ENCODE data around the gene NBL1.

Gene NBL1

GRCh38 chr1:19654886-19655717 is 11.0 kb downstream of the NBL1 start:
- H3K27ac ChIP-seq (ENCODE audit: low read depth, low read length) = no peak overlapping the region
- H3K27me3 ChIP-seq (ENCODE audit: control insufficient read depth, insufficient read depth, low read length) = no peaks in the 10 kb centered on the region
- no peak overlapping the region for H3K9ac ChIP-seq (ENCODE audit: low read length)
- H3K4me1 ChIP-seq (ENCODE audit: control insufficient read depth, insufficient read depth, low read length) = peaks cover 11% of the 10 kb centered on the region
- peaks cover 14% of the 10 kb centered on the region for H3K36me3 ChIP-seq (ENCODE audit: control insufficient read depth, insufficient read depth, low read length)
- H3K4me3 ChIP-seq (ENCODE audit: low read length) = no peak overlapping the region

- no peaks in the 10 kb centered on the region for H3K27me3 ChIP-seq (ENCODE audit: control insufficient read depth, insufficient read depth, low read length)
- peaks cover 5% of the 10 kb centered on the region for H3K4me1 ChIP-seq (ENCODE audit: control insufficient read depth, insufficient read depth, low read length)
- peaks cover 14% of the 10 kb centered on the region for H3K36me3 ChIP-seq (ENCODE audit: control insufficient read depth, insufficient read depth, low read length)
- no peak overlapping the region for H3K4me3 ChIP-seq (ENCODE audit: low read length)
- H3K27ac ChIP-seq (ENCODE audit: low read depth, low read length) = no peak overlapping the region
- H3K9ac ChIP-seq (ENCODE audit: low read length) = no peak overlapping the region
Measured at GRCh38 chr1:19655718-19656080, 11.6 kb downstream of the NBL1 start.

- Histone ChIP-seq H3K36me3 (ENCODE audit: control insufficient read depth, insufficient read depth, low read length) (peaks cover 14% of the 10 kb centered on the region), H3K4me1 (ENCODE audit: control insufficient read depth, insufficient read depth, low read length) (no peaks in the 10 kb centered on the region), H3K27me3 (ENCODE audit: control insufficient read depth, insufficient read depth, low read length) (no peaks in the 10 kb centered on the region), H3K27ac (ENCODE audit: low read depth, low read length) (no peak overlapping the region), H3K4me3 (ENCODE audit: low read length) (no peak overlapping the region), H3K9ac (ENCODE audit: low read length) (no peak overlapping the region)
Measured at GRCh38 chr1:19656134-19656779, 12.1 kb downstream of the NBL1 start.

DNA sequence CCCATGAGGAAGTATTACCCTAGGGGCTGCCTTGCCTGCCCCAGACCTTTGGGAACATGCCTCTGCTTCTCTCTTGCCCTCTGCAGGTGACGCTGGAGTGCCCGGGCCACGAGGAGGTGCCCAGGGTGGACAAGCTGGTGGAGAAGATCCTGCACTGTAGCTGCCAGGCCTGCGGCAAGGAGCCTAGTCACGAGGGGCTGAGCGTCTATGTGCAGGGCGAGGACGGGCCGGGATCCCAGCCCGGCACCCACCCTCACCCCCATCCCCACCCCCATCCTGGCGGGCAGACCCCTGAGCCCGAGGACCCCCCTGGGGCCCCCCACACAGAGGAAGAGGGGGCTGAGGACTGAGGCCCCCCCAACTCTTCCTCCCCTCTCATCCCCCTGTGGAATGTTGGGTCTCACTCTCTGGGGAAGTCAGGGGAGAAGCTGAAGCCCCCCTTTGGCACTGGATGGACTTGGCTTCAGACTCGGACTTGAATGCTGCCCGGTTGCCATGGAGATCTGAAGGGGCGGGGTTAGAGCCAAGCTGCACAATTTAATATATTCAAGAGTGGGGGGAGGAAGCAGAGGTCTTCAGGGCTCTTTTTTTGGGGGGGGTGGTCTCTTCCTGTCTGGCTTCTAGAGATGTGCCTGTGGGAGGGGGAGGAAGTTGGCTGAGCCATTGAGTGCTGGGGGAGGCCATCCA is 12.8 kb downstream of the NBL1 start:
- Histone ChIP-seq H3K9ac (ENCODE audit: low read length) (no peak overlapping the region), H3K36me3 (ENCODE audit: control insufficient read depth, insufficient read depth, low read length) (peaks cover 14% of the 10 kb centered on the region), H3K4me1 (ENCODE audit: control insufficient read depth, insufficient read depth, low read length) (no peaks in the 10 kb centered on the region), H3K27ac (ENCODE audit: low read depth, low read length) (no peak overlapping the region), H3K27me3 (ENCODE audit: control insufficient read depth, insufficient read depth, low read length) (no peaks in the 10 kb centered on the region), H3K4me3 (ENCODE audit: low read length) (no peak overlapping the region)

- no peak overlapping the region for H3K27ac ChIP-seq (ENCODE audit: low read depth, low read length)
- H3K27me3 ChIP-seq (ENCODE audit: control insufficient read depth, insufficient read depth, low read length) = no peaks in the 10 kb centered on the region
- H3K9ac ChIP-seq (ENCODE audit: low read length) = no peak overlapping the region
- H3K4me1 ChIP-seq (ENCODE audit: control insufficient read depth, insufficient read depth, low read length) = no peaks in the 10 kb centered on the region
- H3K4me3 ChIP-seq (ENCODE audit: low read length) = no peak overlapping the region
- H3K36me3 ChIP-seq (ENCODE audit: control insufficient read depth, insufficient read depth, low read length) = peaks cover 14% of the 10 kb centered on the region
Measured at GRCh38 chr1:19657511-19657910, 13.4 kb downstream of the NBL1 start.

- Histone ChIP-seq H3K4me3 (ENCODE audit: low read length) (no peak overlapping the region), H3K9ac (ENCODE audit: low read length) (no peak overlapping the region), H3K27ac (ENCODE audit: low read depth, low read length) (no peak overlapping the region), H3K36me3 (ENCODE audit: control insufficient read depth, insufficient read depth, low read length) (peaks cover 14% of the 10 kb centered on the region), H3K4me1 (ENCODE audit: control insufficient read depth, insufficient read depth, low read length) (no peaks in the 10 kb centered on the region), H3K27me3 (ENCODE audit: control insufficient read depth, insufficient read depth, low read length) (no peaks in the 10 kb centered on the region)
Measured at GRCh38 chr1:19658186-19658585, 14.1 kb downstream of the NBL1 start.

GRCh38 chr1:19661721-19662228 is 17.7 kb downstream of the NBL1 start:
- no peak overlapping the region for H3K27ac ChIP-seq (ENCODE audit: low read depth, low read length)
- H3K9ac ChIP-seq (ENCODE audit: low read length) = no peak overlapping the region
- H3K27me3 ChIP-seq (ENCODE audit: control insufficient read depth, insufficient read depth, low read length) = peaks cover 21% of the 10 kb centered on the region
- no peaks in the 10 kb centered on the region for H3K4me1 ChIP-seq (ENCODE audit: control insufficient read depth, insufficient read depth, low read length)
- peaks cover 4% of the 10 kb centered on the region for H3K36me3 ChIP-seq (ENCODE audit: control insufficient read depth, insufficient read depth, low read length)
- H3K4me3 ChIP-seq (ENCODE audit: low read length) = no peak overlapping the region

DNA sequence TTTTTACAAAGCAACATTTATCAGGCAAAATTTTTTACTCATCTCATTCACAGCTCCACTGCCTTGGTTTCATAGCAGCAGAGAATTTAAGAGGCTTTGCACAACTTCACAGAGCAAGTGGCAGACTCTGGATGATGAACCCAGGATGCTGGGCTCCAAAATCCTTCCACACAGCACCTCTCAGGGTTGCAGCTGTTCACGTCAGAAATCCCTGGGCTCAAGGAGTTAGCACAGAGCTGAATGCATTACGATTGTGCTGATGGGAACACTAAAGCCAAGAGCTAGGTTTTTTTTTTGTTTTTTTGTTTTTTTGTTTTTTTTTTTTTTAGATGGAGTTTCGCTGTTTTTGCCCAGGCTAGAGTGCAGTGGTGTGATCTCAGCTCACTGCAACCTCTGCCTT is 18.2 kb downstream of the NBL1 start:
- H3K27ac ChIP-seq (ENCODE audit: low read depth, low read length) = no peak overlapping the region
- H3K36me3 ChIP-seq (ENCODE audit: control insufficient read depth, insufficient read depth, low read length) = peaks cover under 1% of the 10 kb centered on the region
- no peak overlapping the region for H3K9ac ChIP-seq (ENCODE audit: low read length)
- no peaks in the 10 kb centered on the region for H3K4me1 ChIP-seq (ENCODE audit: control insufficient read depth, insufficient read depth, low read length)
- H3K4me3 ChIP-seq (ENCODE audit: low read length) = no peak overlapping the region
- peaks cover 24% of the 10 kb centered on the region for H3K27me3 ChIP-seq (ENCODE audit: control insufficient read depth, insufficient read depth, low read length)

- H3K4me1 ChIP-seq (ENCODE audit: control insufficient read depth, insufficient read depth, low read length) = no peaks in the 10 kb centered on the region
- H3K27me3 ChIP-seq (ENCODE audit: control insufficient read depth, insufficient read depth, low read length) = peaks cover 24% of the 10 kb centered on the region
- no peak within 1 kb of the TSS for H3K9ac ChIP-seq (ENCODE audit: low read length)
- H3K27ac ChIP-seq (ENCODE audit: low read depth, low read length) = no peak within 1 kb of the TSS
- H3K36me3 ChIP-seq (ENCODE audit: control insufficient read depth, insufficient read depth, low read length) = no peaks in the 10 kb centered on the region
- peak within 1 kb of the TSS; percentile 17 for H3K4me3 ChIP-seq (ENCODE audit: low read length)
Measured at GRCh38 chr1:19664453-19665185, 20.5 kb downstream of the NBL1 start, which contains the start of gene HTR6. Gene HTR6 (plus strand): TSS chr1:19664875. CDS start chr1:19665754, 879 bp downstream.

DNA sequence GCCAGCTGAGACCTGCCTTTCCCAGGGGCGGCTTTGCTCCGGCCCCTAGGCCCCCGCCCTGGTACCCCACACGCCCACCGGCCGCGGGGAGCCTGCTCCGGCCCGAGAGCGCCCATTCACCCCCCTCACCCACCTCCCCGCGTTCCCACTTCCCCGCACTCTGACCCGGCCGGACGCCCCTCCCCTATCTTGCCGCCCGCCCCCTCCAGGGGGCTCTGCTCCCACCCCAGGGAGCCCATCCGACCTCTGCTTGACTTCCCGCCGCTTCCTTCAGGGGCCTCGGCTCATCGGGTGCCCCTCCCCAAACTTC is 21.0 kb downstream of the NBL1 start:
- Histone ChIP-seq H3K9ac (ENCODE audit: low read length) (no peak overlapping the region), H3K27me3 (ENCODE audit: control insufficient read depth, insufficient read depth, low read length) (peaks cover 24% of the 10 kb centered on the region), H3K4me3 (ENCODE audit: low read length) (peak overlapping the region; percentile 17), H3K4me1 (ENCODE audit: control insufficient read depth, insufficient read depth, low read length) (no peaks in the 10 kb centered on the region), H3K36me3 (ENCODE audit: control insufficient read depth, insufficient read depth, low read length) (no peaks in the 10 kb centered on the region), H3K27ac (ENCODE audit: low read depth, low read length) (no peak overlapping the region)

- no peaks in the 10 kb centered on the region for H3K4me1 ChIP-seq (ENCODE audit: control insufficient read depth, insufficient read depth, low read length)
- H3K4me3 ChIP-seq (ENCODE audit: low read length) = no peak overlapping the region
- H3K27ac ChIP-seq (ENCODE audit: low read depth, low read length) = no peak overlapping the region
- H3K9ac ChIP-seq (ENCODE audit: low read length) = no peak overlapping the region
- H3K27me3 ChIP-seq (ENCODE audit: control insufficient read depth, insufficient read depth, low read length) = peaks cover 24% of the 10 kb centered on the region
- no peaks in the 10 kb centered on the region for H3K36me3 ChIP-seq (ENCODE audit: control insufficient read depth, insufficient read depth, low read length)
Measured at GRCh38 chr1:19665496-19666465, 21.7 kb downstream of the NBL1 start.

Measured in rectal smooth muscle tissue (tissue), 1 donor.